ENCODE measurements around the gene ARPC5L. TPM values are rescaled to one million over a fixed set of nuclear protein-coding genes. Genes with fewer than 3 reads are reported as not detected.
A peak's percentile ranks its signal among the peaks of the same experiment; 100 is the strongest.

ARPC5L gene
- total and polyA plus RNA-seq, 2 of the 13 experiments (the other 11 are each of a cell fraction or from before 2014, with no cell fraction given): 29.9 to 33.8 TPM

- 0 out of 2 replicates have a peak, but pooled peaks have one; percentile 36 for TF ChIP-seq ZNF142 (CRISPR knock-in tag; IDR thresholded peaks at IDR 0.05)
- TF ChIP-seq ISL2 (CRISPR knock-in tag; IDR thresholded peaks at IDR 0.05): peak; percentile 65
- peak; percentile 96 for TF ChIP-seq HNF1B (CRISPR knock-in tag; IDR thresholded peaks at IDR 0.05)
- 0 out of 2 replicates have a peak, but pooled peaks have one; percentile 17 for TF ChIP-seq GTF2F1 (IDR thresholded peaks at IDR 0.05; ENCODE audit: low read length)
- no peak for TF ChIP-seq RERE (CRISPR knock-in tag; IDR thresholded peaks at IDR 0.05; ENCODE audit: low read depth)
- peak; percentile 93 for TF ChIP-seq PHF8 (CRISPR knock-in tag; IDR thresholded peaks at IDR 0.05)
- peak; percentile 90 for TF ChIP-seq ZNF24 (IDR thresholded peaks at IDR 0.05)
- TF ChIP-seq ERF (CRISPR knock-in tag; IDR thresholded peaks at IDR 0.05): no peak; the same call in 1 of the 2 replicates
- TF ChIP-seq TIGD3 (CRISPR knock-in tag; IDR thresholded peaks at IDR 0.05; ENCODE audit: borderline replicate concordance): no peak
- TF ChIP-seq ZBTB14 (CRISPR knock-in tag; IDR thresholded peaks at IDR 0.05): peak; percentile 32
- TF ChIP-seq ZNF747 (CRISPR knock-in tag; IDR thresholded peaks at IDR 0.05; ENCODE audit: borderline replicate concordance): peak; percentile 64; the same call in 1 of the 2 replicates
- no peak for TF ChIP-seq FOXK1 (CRISPR knock-in tag; IDR thresholded peaks at IDR 0.05; ENCODE audit: borderline replicate concordance, low read depth)
These were observed at the start of gene ARPC5L, which contains the start of gene RPL35 (continued) for GRCh38 chr9:124861342-124862229.
